IPS DF 6.9 (cell line): ENCODE measurements around the gene ENGASE.

Source experiments
- DNase-seq: peaks from one replicate; pipeline ENCODE4 v3.0.0-alpha.2; 2013; ENCODE audit warnings: low read depth, low spot score
- H3K27ac ChIP-seq: one replicate; pipeline ENCODE4 v1.5.1; 2013; ENCODE audit warnings: low read length, control low read depth
- H3K27me3 ChIP-seq: 2 replicates; pipeline ENCODE4 v1.6.1; 2013; ENCODE audit warnings: mild to moderate bottlenecking, low read length; ENCODE audit not compliant: control insufficient read depth, insufficient read depth
- H3K36me3 ChIP-seq: 2 replicates; pipeline ENCODE4 v1.6.1; 2013; ENCODE audit warnings: low read length; ENCODE audit not compliant: control insufficient read depth, insufficient read depth
- H3K4me1 ChIP-seq: 2 replicates; pipeline ENCODE4 v1.6.1; 2013; ENCODE audit warnings: low read length; ENCODE audit not compliant: control insufficient read depth, insufficient read depth
- H3K4me3 ChIP-seq: 2 replicates; pipeline ENCODE4 v1.5.1; 2013; ENCODE audit warnings: mild to moderate bottlenecking, low read length
- H3K9me3 ChIP-seq: 2 replicates; pipeline ENCODE4 v1.6.1; 2013; ENCODE audit warnings: low read length, inconsistent platforms; ENCODE audit not compliant: control insufficient read depth, insufficient read depth
- WGBS: extraction: QIAGEN DNeasy Blood & Tissue Kit; methylation state at CpG from one replicate; pipeline ENCODE4 v1.1.7; 2013; ENCODE audit warnings: mixed read lengths, missing lambda C conversion rate; ENCODE audit not compliant: insufficient read length, insufficient coverage; 5-methylcytosine and 5-hydroxymethylcytosine counted together

Gene ENGASE

GRCh38 chr17:79108232-79108850, 33.7 kb downstream of the ENGASE start:
- Histone ChIP-seq H3K9me3 (no peaks in the 10 kb centered on the region), H3K4me3 (no peak overlapping the region), H3K4me1 (no peaks in the 10 kb centered on the region), H3K27ac (no peak overlapping the region), H3K27me3 (no peaks in the 10 kb centered on the region), H3K36me3 (no peaks in the 10 kb centered on the region)
- no peak for DNase-seq
- no CpG with 5 or more reads among the region's 26 CpGs for WGBS

- Histone ChIP-seq H3K9me3 (no peaks in the 10 kb centered on the region), H3K27me3 (no peaks in the 10 kb centered on the region), H3K4me1 (no peaks in the 10 kb centered on the region), H3K36me3 (no peaks in the 10 kb centered on the region), H3K27ac (no peak overlapping the region), H3K4me3 (no peak overlapping the region)
- no CpG with 5 or more reads among the region's 15 CpGs for WGBS
- DNase-seq: no peak
Observed at GRCh38 chr17:79108870-79109269, 34.2 kb downstream of the ENGASE start.

DNA sequence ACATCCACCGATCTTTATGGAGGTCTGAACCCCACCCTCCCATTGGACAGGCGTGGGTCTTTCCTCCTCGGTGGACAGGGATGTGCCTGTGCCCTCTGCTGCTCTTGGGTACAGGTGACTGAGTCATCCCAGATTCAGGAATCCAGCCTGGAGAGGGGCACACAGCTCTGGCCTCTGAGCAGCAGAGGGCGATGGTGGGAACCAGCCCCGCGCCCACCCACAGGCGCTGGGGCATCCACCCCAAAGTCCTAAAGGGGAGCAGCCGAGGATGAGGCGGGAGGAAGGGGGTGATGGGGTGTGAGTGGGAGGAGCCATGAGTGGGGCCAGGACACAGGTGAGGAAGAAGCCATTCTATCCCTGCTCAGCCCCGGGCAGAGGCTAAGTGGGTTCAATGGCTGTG, 35.0 kb downstream of the ENGASE start:
- no CpG with 5 or more reads among the region's 10 CpGs for WGBS
- DNase-seq: no peak
- Histone ChIP-seq H3K36me3 (no peaks in the 10 kb centered on the region), H3K27me3 (no peaks in the 10 kb centered on the region), H3K4me3 (no peak overlapping the region), H3K9me3 (no peaks in the 10 kb centered on the region), H3K27ac (no peak overlapping the region), H3K4me1 (no peaks in the 10 kb centered on the region)

GRCh38 chr17:79111097-79111496, 36.5 kb downstream of the ENGASE start:
- Histone ChIP-seq H3K27ac (no peak overlapping the region), H3K9me3 (no peaks in the 10 kb centered on the region), H3K4me1 (no peaks in the 10 kb centered on the region), H3K4me3 (no peak overlapping the region), H3K36me3 (no peaks in the 10 kb centered on the region), H3K27me3 (no peaks in the 10 kb centered on the region)
- no peak for DNase-seq
- WGBS: no CpG with 5 or more reads among the region's 12 CpGs

DNA sequence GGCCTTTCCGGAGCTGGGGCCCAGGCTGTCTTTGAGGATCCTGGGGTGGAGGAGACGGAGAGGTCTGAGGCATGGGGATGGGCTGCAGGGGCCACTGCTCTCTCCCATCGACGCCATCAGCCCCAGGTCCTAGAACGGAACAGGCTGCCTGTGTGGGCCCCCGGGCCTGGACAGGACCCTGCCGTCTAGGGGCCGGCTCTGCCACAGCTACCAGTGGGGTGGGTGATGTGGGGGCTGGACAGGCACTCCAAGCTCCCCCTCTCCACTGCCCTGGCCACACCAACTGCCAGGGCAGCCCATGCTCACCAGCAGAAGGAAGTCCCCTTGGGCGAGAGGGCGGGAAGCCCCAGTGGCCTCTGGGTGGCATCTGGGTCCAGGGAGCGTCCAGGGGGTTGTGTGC, 37.8 kb downstream of the ENGASE start:
- no peak for DNase-seq

GRCh38 chr17:79113699-79114457, 39.3 kb downstream of the ENGASE start:
- Histone ChIP-seq H3K9me3 (no peaks in the 10 kb centered on the region), H3K27me3 (no peaks in the 10 kb centered on the region), H3K36me3 (no peaks in the 10 kb centered on the region; the same call in 1 of the 2 replicates), H3K4me1 (peaks cover 1% of the 10 kb centered on the region; the same call in 1 of the 2 replicates), H3K27ac (no peak overlapping the region), H3K4me3 (no peak overlapping the region)
- DNase-seq: no peak
- no CpG with 5 or more reads among the region's 17 CpGs for WGBS

More for the DNA sequence above, 37.8 kb downstream of the ENGASE start:
- Histone ChIP-seq H3K4me1 (no peaks in the 10 kb centered on the region; the same call in 1 of the 2 replicates), H3K27me3 (no peaks in the 10 kb centered on the region), H3K36me3 (no peaks in the 10 kb centered on the region; the same call in 1 of the 2 replicates), H3K4me3 (no peak overlapping the region), H3K27ac (no peak overlapping the region), H3K9me3 (no peaks in the 10 kb centered on the region)
- no CpG with 5 or more reads among the region's 11 CpGs for WGBS

GRCh38 chr17:79114458-79115301, 40.1 kb downstream of the ENGASE start:
- no peak for DNase-seq
- no peak overlapping the region for H3K4me3 ChIP-seq
- no peaks in the 10 kb centered on the region; the same call in 1 of the 2 replicates for H3K36me3 ChIP-seq
- WGBS: no CpG with 5 or more reads among the region's 30 CpGs
- no peaks in the 10 kb centered on the region for H3K27me3 ChIP-seq
- no peaks in the 10 kb centered on the region for H3K9me3 ChIP-seq
- peaks cover 1% of the 10 kb centered on the region; the same call in 1 of the 2 replicates for H3K4me1 ChIP-seq
- no peak overlapping the region for H3K27ac ChIP-seq

- no peaks in the 10 kb centered on the region; the same call in 1 of the 2 replicates for H3K36me3 ChIP-seq
- H3K9me3 ChIP-seq: no peaks in the 10 kb centered on the region
- no peak overlapping the region for H3K4me3 ChIP-seq
- no peak overlapping the region for H3K27ac ChIP-seq
- H3K4me1 ChIP-seq: peaks cover 1% of the 10 kb centered on the region; the same call in 1 of the 2 replicates
- no peak for DNase-seq
- H3K27me3 ChIP-seq: no peaks in the 10 kb centered on the region
- WGBS: no CpG with 5 or more reads among the region's 22 CpGs
Observed at GRCh38 chr17:79115487-79115886, 40.9 kb downstream of the ENGASE start.

- no peak for DNase-seq
- H3K4me1 ChIP-seq: peaks cover 1% of the 10 kb centered on the region; the same call in 1 of the 2 replicates
- WGBS: no CpG with 5 or more reads among the region's 19 CpGs
Observed at GRCh38 chr17:79116575-79117368, 42.1 kb downstream of the ENGASE start.

More at GRCh38 chr17:79116575-79117368, 42.1 kb downstream of the ENGASE start:
- Histone ChIP-seq H3K36me3 (no peaks in the 10 kb centered on the region; the same call in 1 of the 2 replicates), H3K4me3 (no peak overlapping the region), H3K9me3 (no peaks in the 10 kb centered on the region), H3K27ac (no peak overlapping the region), H3K27me3 (no peaks in the 10 kb centered on the region)
